ENCODE data around the gene BRI3BP. TPM values are rescaled to one million over a fixed set of nuclear protein-coding genes. Genes with fewer than 3 reads are reported as not detected.

The BRI3BP gene
- total and polyA plus RNA-seq, 11 donors = 1.1 to 5.3 (median 3.6) TPM

Other genes with a start within 250 kb of the BRI3BP start
- gene SCARB1, start 129.8 kb upstream of the BRI3BP start, total RNA-seq = 10 to 100 TPM in 8 of 9 donors, 1 to 10 TPM in 1; 6.9 to 21.7 (median 15.2) TPM
- gene SCARB1, start 129.8 kb upstream of the BRI3BP start, polyA plus RNA-seq = 1 to 10 TPM; 8.3 to 8.8 TPM
- 1,000 to 10,000 TPM in 8 of 9 donors, 100 to 1,000 TPM in 1; 811 to 2,185 (median 1,239) TPM for gene UBC, start 79.0 kb upstream of the BRI3BP start, total RNA-seq
- 1,000 to 10,000 TPM; 1,238 to 1,403 TPM for gene UBC, start 79.0 kb upstream of the BRI3BP start, polyA plus RNA-seq
- 10 to 100 TPM in 3 of 9 donors, 1 to 10 TPM in 6; 3.7 to 13.0 (median 7.1) TPM for gene DHX37, start 4.5 kb upstream of the BRI3BP start, total RNA-seq
- gene DHX37, start 4.5 kb upstream of the BRI3BP start, polyA plus RNA-seq = 10 to 100 TPM in 1 of 2 donors, 1 to 10 TPM in 1; 3.6 to 18.7 TPM
- 10 to 100 TPM; 10.2 to 19.3 (median 12.4) TPM for gene AACS, start 71.8 kb downstream of the BRI3BP start, total RNA-seq
- gene AACS, start 71.8 kb downstream of the BRI3BP start, polyA plus RNA-seq = 10 to 100 TPM in 1 of 2 donors, 1 to 10 TPM in 1; 7.4 to 13.9 TPM
- gene TMEM132B, start 192.7 kb downstream of the BRI3BP start, total RNA-seq = 1 to 10 TPM in 5 of 9 donors, under 1 TPM in 4; 0.27 to 5.2 (median 1.5) TPM
- gene TMEM132B, start 192.7 kb downstream of the BRI3BP start, polyA plus RNA-seq = under 1 TPM; 0.25 to 0.27 TPM